Cardiac septum (tissue), 1 donor: ENCODE measurements around the gene PKNOX2. TPM values are rescaled to one million over a fixed set of nuclear protein-coding genes. Genes with fewer than 3 reads are reported as not detected.
A peak's percentile ranks its signal among the peaks of the same experiment; 100 is the strongest.
"Not testable (repeated sequence)": the region's sequence is repeated elsewhere in the genome, so short reads cannot be mapped to it uniquely, and the experiment has no call there.

Experiments used
- DNase-seq: peaks from one replicate; pipeline ENCODE4 v3.0.0-alpha.2; 2020; ENCODE audit warnings: low spot score
- intact Hi-C: fragments of 100-400 bp; cut with DNase I; formaldehyde crosslinking; loops from one replicate; pipeline ENCODE4 v1.14.0; 2022
- total RNA-seq: library from RNA; stranded (reverse); fragmentation: NEBNext Ultra II Directional; extraction: Animal tissue kit (Norgen Biotek cat#: 25700); gene quantifications from one replicate; pipeline ENCODE4 v1.2.1, GENCODE V29; 2021
- donor health status: DM: no; HTN: no; CAD: no.

PKNOX2 gene
- total RNA-seq, 1 donor from 2014 or later = 7.1 TPM

GRCh38 chr11:125193416-125193726 lies 28.8 kb downstream of the PKNOX2 start:
- no peak for DNase-seq
- intact Hi-C loops = no loop called here

DNA sequence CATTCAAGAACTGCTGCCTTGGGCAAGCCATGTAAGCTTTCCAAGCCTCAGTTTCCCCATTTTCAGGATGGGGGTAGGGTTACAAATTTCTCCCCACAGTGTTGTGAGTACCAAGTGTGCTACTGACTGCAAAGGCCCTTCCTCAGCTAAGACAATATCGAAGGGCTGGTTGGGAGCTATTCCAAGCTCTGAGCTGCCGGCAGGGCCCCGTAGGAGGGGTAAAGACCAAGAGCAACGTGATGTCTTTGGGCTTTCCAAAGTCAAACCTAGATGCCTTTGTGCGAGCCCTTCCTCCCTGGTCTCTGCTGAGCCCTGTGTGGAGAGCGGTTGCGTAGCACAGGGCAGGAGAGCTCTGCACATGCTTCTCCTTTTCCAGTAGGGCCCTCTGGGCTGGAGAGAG lies 29.3 kb downstream of the PKNOX2 start:
- DNase-seq = no peak
- intact Hi-C loops = no loop called here

DNA sequence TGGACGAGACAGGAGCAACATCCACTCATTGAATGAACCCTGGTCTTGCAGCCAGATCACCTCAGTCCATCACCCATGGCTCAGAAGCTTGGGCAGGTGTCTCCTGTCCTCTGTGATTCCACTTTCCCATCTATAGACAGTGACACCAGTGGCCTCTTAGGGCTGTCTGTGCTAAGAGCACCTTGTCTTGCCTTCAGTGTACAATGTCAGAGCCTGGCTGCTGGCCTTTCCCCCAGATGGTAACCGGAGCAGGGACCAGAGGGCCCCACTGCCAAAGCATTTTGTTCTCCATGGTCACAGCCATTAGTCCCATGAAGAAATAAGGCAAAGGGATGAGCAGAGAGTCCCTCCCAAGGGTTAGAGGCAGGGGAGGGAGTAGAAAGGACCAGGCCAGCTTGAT lies 35.4 kb downstream of the PKNOX2 start:
- intact Hi-C loops = no loop called here
- no peak for DNase-seq

- intact Hi-C loops = no loop called here
- no peak for DNase-seq
Observed at GRCh38 chr11:125200441-125200840, 35.9 kb downstream of the PKNOX2 start.

GRCh38 chr11:125201525-125202141 lies 37.1 kb downstream of the PKNOX2 start:
- peak; percentile 73 for DNase-seq
- intact Hi-C loops = no loop called here

- peak; percentile 44 for DNase-seq
Observed at GRCh38 chr11:125202362-125202880, 37.9 kb downstream of the PKNOX2 start.

GRCh38 chr11:125202977-125203376 lies 38.4 kb downstream of the PKNOX2 start:
- DNase-seq = no peak

More at GRCh38 chr11:125202362-125202880, 37.9 kb downstream of the PKNOX2 start:
- intact Hi-C loops = no loop called here

DNA sequence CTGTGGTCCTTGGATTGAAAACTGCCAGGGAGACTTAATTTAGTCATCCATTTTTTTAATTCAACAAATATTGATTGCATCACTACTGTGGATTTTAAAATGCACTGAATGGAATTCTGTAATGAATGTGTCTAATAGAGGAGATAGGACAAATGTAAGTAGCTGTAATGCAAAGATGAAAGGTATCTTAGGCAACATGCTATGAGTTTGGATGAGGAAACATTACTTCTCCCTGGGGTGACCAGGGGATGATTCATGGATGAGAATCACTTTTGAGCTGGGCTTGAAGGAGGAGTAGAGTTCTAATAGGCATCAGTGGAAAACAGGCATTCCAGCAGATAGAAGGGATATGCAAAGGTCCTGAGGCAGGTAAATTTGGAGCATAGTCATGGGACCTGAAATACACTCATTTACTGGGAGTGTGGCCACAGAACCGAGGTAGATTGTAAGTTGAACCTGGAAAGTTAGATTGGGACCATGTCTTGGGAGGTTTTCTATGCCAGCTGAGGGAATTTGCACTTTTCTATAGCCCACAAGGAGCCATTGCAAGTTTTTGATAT lies 43.4 kb downstream of the PKNOX2 start:
- no peak for DNase-seq
- intact Hi-C loops = no loop called here

More at GRCh38 chr11:125202977-125203376, 38.4 kb downstream of the PKNOX2 start:
- intact Hi-C loops = no loop called here

DNA sequence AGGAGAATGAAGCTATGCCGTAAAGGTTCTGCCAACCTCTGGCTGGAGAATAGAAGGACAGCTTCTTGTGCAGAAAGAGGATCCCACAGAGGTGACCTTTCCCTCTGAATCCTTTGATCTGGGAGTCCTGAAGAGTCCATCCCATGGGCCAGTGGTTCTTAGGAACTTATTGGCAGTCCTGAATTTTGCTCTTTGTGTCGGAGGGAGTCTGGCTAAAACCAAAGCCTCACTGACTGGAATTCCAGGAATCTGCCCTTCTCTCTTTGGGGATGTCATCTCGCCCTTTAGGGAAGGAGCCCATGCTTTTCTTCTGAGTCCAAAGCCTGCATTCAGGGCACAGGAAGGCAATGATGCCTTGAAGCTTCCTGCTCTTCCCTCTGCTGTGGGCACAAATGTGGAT lies 45.5 kb downstream of the PKNOX2 start:
- no peak for DNase-seq
- intact Hi-C loops = no loop called here

GRCh38 chr11:125211191-125211947 lies 46.8 kb downstream of the PKNOX2 start:
- no peak for DNase-seq

GRCh38 chr11:125211948-125212340 lies 47.4 kb downstream of the PKNOX2 start:
- intact Hi-C loops = no loop called here
- no peak for DNase-seq

More at GRCh38 chr11:125211191-125211947, 46.8 kb downstream of the PKNOX2 start:
- intact Hi-C loops = no loop called here

DNA sequence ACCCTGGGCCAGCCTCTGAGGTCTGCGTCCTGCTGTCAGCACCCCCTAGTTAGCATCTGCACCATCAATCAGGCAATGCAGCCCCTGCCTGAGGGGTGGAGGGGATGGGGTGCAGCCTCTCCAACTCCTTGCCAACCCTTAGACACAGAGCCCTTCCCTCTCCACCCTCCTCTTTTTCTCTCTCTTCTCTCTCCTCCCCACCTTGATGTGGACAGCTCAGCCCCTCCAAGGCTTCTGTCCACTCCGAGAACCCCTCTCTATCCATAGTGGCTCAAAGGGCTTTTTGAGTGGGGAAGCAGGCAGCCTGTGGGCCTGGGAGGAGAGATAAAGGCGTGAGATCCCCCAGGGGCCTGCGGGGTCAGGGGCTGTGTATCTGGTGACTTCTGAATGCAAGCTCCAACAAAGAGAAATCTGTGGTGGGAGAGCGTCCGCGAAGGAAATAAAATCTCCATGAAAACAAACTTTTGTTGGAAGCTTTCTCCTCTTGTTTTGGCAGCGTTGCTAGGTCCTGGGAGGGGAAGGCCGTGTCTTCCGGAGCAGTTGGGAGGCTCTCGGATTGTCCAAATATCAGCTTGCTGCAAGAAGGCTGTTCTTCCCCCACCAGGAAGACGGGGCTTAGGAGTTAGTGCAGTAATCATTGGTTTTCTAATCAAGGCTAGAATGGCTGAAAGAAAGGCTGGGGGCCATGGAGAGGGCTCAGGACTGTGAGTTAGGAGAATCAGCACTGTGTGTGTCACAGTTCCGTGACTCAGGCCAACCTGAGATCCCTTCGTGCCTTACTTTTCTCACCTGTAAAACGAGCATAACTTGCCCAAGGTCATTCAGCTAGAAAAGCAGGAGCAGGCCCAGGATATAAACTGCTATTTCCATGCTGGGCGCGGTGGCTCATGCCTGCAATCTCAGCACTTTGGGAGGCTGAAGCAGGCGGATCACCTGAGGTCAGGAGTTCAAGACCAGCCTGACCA lies 50.3 kb downstream of the PKNOX2 start:
- DNase-seq = no peak
- intact Hi-C loops = no loop called here

GRCh38 chr11:125215976-125216375 lies 51.4 kb downstream of the PKNOX2 start:
- no peak for DNase-seq
- intact Hi-C loops = no loop called here

DNA sequence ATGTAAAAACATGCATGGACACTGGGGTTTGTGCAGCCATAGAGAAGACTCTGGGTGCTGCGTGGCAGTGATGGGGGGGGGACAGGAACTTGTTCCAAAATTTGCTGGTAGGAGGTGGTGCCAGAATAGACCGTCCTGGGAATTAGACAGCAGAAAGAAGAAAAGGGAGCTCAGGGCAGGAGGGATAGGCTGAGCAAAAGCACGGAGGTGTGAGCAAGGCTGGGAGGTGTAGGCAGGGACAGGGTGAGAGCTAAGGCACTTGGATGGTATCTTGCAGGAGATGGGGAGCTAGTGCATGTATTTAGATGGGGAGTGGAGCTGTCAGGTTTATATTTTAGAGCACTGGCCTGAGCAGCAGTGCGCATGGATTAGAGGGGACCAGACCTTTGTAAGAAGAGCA lies 53.8 kb downstream of the PKNOX2 start:
- intact Hi-C loops = no loop called here
- DNase-seq = no peak

GRCh38 chr11:125221461-125221860 lies 56.9 kb downstream of the PKNOX2 start:
- intact Hi-C loops = loop anchor here (5.0 kb wide), 1 partner anchor 59 kb away; the partner anchor contains the start of gene PKNOX2
- no peak for DNase-seq

GRCh38 chr11:125222494-125222893 lies 57.9 kb downstream of the PKNOX2 start:
- intact Hi-C loops = loop anchor here (5.0 kb wide), 1 partner anchor 60 kb away; the partner anchor contains the start of gene PKNOX2
- no peak for DNase-seq

- intact Hi-C loops = loop anchor here (5.0 kb wide), 1 partner anchor 61 kb away; the partner anchor contains the start of gene PKNOX2
- not testable (repeated sequence) for DNase-seq
Observed at GRCh38 chr11:125223161-125223560, 58.6 kb downstream of the PKNOX2 start.

GRCh38 chr11:125223901-125224361 lies 59.4 kb downstream of the PKNOX2 start:
- no peak for DNase-seq

GRCh38 chr11:125224391-125225021 lies 60.0 kb downstream of the PKNOX2 start:
- no peak for DNase-seq

More at GRCh38 chr11:125223901-125224361, 59.4 kb downstream of the PKNOX2 start:
- intact Hi-C loops = loop anchor here (5.0 kb wide), 1 partner anchor 62 kb away; the partner anchor contains the start of gene PKNOX2

More at GRCh38 chr11:125224391-125225021, 60.0 kb downstream of the PKNOX2 start:
- intact Hi-C loops = loop anchor here (5.0 kb wide), 1 partner anchor 62 kb away; the partner anchor contains the start of gene PKNOX2
